ENCODE results near the gene WWOX. TPM values are rescaled to one million over a fixed set of nuclear protein-coding genes. Genes with fewer than 3 reads are reported as not detected.

The WWOX gene
- total RNA-seq, 1 donor from 2014 or later: 18.6 TPM

- Mint-ChIP-seq H3K36me3 (ENCODE audit: low read depth, unreplicated experiment) (no peaks in the 10 kb centered on the region), H3K27ac (ENCODE audit: unreplicated experiment) (no peak overlapping the region), H3K4me3 (ENCODE audit: unreplicated experiment) (no peak overlapping the region), H3K27me3 (ENCODE audit: unreplicated experiment) (peaks cover 3% of the 10 kb centered on the region), H3K9me3 (ENCODE audit: unreplicated experiment) (no peaks in the 10 kb centered on the region), H3K4me1 (ENCODE audit: unreplicated experiment) (peaks cover 3% of the 10 kb centered on the region)
- no peak for TF ChIP-seq CTCF (IDR thresholded peaks at IDR 0.05; ENCODE audit: unreplicated experiment)
- DNase-seq (ENCODE audit: low spot score): no peak
These were observed 484.9 kb downstream of the WWOX start for GRCh38 chr16:78584213-78584860.

GRCh38 chr16:78584991-78585390, 485.5 kb downstream of the WWOX start:
- Mint-ChIP-seq H3K4me1 (ENCODE audit: unreplicated experiment) (peaks cover 3% of the 10 kb centered on the region), H3K27ac (ENCODE audit: unreplicated experiment) (no peak overlapping the region), H3K36me3 (ENCODE audit: low read depth, unreplicated experiment) (no peaks in the 10 kb centered on the region), H3K27me3 (ENCODE audit: unreplicated experiment) (peaks cover 3% of the 10 kb centered on the region), H3K9me3 (ENCODE audit: unreplicated experiment) (no peaks in the 10 kb centered on the region), H3K4me3 (ENCODE audit: unreplicated experiment) (no peak overlapping the region)
- TF ChIP-seq CTCF (IDR thresholded peaks at IDR 0.05; ENCODE audit: unreplicated experiment): no peak
- no peak for DNase-seq (ENCODE audit: low spot score)

- DNase-seq (ENCODE audit: low spot score): no peak
- Mint-ChIP-seq H3K4me3 (ENCODE audit: unreplicated experiment) (no peak overlapping the region), H3K27ac (ENCODE audit: unreplicated experiment) (no peak overlapping the region), H3K36me3 (ENCODE audit: low read depth, unreplicated experiment) (no peaks in the 10 kb centered on the region), H3K9me3 (ENCODE audit: unreplicated experiment) (no peaks in the 10 kb centered on the region), H3K4me1 (ENCODE audit: unreplicated experiment) (peaks cover 3% of the 10 kb centered on the region), H3K27me3 (ENCODE audit: unreplicated experiment) (peaks cover 3% of the 10 kb centered on the region)
- TF ChIP-seq CTCF (IDR thresholded peaks at IDR 0.05; ENCODE audit: unreplicated experiment): no peak
These were observed 489.9 kb downstream of the WWOX start for GRCh38 chr16:78589331-78589730.

GRCh38 chr16:78591682-78592103, 492.2 kb downstream of the WWOX start:
- peaks cover 3% of the 10 kb centered on the region for H3K4me1 Mint-ChIP-seq (ENCODE audit: unreplicated experiment)
- no peak overlapping the region for H3K4me3 Mint-ChIP-seq (ENCODE audit: unreplicated experiment)
- no peak for DNase-seq (ENCODE audit: low spot score)
- H3K27me3 Mint-ChIP-seq (ENCODE audit: unreplicated experiment): peaks cover 3% of the 10 kb centered on the region
- H3K36me3 Mint-ChIP-seq (ENCODE audit: low read depth, unreplicated experiment): no peaks in the 10 kb centered on the region
- TF ChIP-seq CTCF (IDR thresholded peaks at IDR 0.05; ENCODE audit: unreplicated experiment): no peak
- no peaks in the 10 kb centered on the region for H3K9me3 Mint-ChIP-seq (ENCODE audit: unreplicated experiment)
- no peak overlapping the region for H3K27ac Mint-ChIP-seq (ENCODE audit: unreplicated experiment)

GRCh38 chr16:78592111-78592510, 492.7 kb downstream of the WWOX start:
- no peak overlapping the region for H3K4me3 Mint-ChIP-seq (ENCODE audit: unreplicated experiment)
- peaks cover 3% of the 10 kb centered on the region for H3K27me3 Mint-ChIP-seq (ENCODE audit: unreplicated experiment)
- no peaks in the 10 kb centered on the region for H3K36me3 Mint-ChIP-seq (ENCODE audit: low read depth, unreplicated experiment)

More at GRCh38 chr16:78592111-78592510, 492.7 kb downstream of the WWOX start:
- no peak for TF ChIP-seq CTCF (IDR thresholded peaks at IDR 0.05; ENCODE audit: unreplicated experiment)
- Mint-ChIP-seq H3K27ac (ENCODE audit: unreplicated experiment) (no peak overlapping the region), H3K4me1 (ENCODE audit: unreplicated experiment) (peaks cover 3% of the 10 kb centered on the region), H3K9me3 (ENCODE audit: unreplicated experiment) (no peaks in the 10 kb centered on the region)
- no peak for DNase-seq (ENCODE audit: low spot score)
